ENCODE results near the gene TTC34.

DNA sequence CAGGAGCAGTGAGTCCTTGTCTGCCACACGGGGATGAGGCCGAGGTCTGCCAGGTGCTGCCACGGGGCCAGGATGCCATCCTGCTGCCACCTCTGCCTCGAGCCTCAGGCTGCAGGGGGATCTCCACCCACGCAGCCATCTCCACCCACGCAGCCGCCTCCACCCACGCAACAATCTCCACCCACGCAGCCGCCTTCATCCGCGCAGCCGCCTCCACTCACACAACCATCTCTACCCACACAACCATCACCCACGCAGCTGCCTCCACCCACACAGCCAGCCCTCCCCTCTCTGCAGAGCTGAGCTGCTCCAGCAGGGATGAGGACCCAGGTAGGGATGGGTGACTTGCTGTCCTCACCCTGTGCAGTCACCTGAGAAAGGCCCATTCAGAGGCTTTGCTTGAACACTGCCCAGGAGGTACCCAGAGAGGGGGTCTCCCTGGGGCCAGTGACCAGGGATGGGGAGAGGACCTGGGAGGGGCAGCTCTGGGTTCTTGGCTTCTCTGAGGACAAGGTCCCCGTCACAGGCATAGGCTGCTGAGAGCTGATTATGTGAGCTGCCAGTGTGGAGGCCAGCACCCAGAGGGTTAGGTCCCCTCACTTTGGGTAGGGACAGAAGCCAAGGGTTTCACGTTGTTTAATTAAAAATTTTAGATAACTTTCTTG, 46.6 kb upstream of the TTC34 start:
- TF ChIP-seq MAFK (conservative IDR thresholded peaks at IDR 0.05 in 1 of 2, IDR thresholded peaks at IDR 0.05 in 1 of 2; ENCODE audit: low read length in 2 of 2) (no peak), HDAC6 (IDR thresholded peaks at IDR 0.05; ENCODE audit: low read depth, low read length) (no peak), ZNF138 (CRISPR knock-in tag; IDR thresholded peaks at IDR 0.05; ENCODE audit: low read depth) (no peak), PLSCR1 (CRISPR knock-in tag; IDR thresholded peaks at IDR 0.05; ENCODE audit: borderline replicate concordance) (no peak)
- TF ChIP-seq, protein P1, sequence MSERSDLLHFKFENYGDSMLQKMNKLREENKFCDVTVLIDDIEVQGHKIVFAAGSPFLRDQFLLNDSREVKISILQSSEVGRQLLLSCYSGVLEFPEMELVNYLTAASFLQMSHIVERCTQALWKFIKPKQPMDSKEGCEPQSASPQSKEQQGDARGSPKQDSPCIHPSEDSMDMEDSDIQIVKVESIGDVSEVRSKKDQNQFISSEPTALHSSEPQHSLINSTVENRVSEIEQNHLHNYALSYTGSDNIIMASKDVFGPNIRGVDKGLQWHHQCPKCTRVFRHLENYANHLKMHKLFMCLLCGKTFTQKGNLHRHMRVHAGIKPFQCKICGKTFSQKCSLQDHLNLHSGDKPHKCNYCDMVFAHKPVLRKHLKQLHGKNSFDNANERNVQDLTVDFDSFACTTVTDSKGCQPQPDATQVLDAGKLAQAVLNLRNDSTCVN (CRISPR knock-in tag; IDR thresholded peaks at IDR 0.05; ENCODE audit: borderline replicate concordance) = no peak

All from HepG2 (cell line).